Endothelial cell of hepatic sinusoid (primary cell): ENCODE measurements around the gene TMEM87A.

Experiments
- in situ Hi-C: cut with HindIII; loops from 2 replicates; pipeline ENCODE4 v1.10.0; 2017; ENCODE audit warnings: low sequenced_read_pairs

Gene TMEM87A

DNA sequence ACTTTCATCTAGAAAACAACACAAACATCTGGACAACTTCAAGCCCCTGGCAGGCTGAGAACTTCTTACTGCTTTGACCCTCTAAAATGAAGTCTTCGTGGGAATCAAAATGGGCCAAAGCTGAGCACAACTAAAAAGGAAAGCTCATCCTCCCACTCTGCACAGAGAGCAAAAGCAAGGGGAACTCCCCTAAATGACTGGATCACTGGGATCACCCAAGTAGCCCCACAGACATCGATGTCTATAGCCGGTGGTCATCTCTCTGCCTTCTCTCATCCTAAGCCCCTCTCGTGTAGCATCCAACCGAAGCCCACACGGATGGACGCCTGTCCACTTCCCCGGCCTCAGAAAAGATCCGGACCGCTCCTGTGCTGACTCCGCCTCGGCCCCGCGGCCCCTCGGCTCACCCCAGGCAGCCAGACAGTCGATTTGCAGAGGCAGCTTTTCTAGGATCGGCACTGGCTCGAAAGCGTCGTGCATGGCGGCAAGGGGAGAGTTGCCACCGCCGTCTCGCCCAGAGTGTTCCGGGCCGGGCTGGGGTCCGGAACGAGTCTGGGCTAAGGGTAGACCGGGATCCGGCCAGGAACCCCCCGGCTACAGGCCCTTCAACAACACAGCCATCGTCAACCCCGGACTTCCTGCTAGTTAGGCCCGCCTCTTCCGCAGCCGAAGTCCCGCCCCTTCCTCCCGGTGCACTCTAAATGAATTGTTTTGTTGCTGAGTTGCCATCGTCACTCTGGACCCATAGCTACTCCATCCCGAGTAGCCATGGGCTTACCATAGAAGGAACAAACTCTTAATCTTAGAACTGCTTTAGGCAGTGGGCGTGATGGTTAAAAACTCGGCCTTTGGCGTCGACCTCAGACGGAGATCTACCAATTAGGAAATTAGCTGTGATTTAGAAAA is 65.3 kb downstream of the TMEM87A start, which contains the start of gene VPS39:
VPS39 (minus strand) TSS at position 631 of the 906 bp plus-strand sequence; CDS start at position 480, 151 bp downstream.
- in situ Hi-C loops, result no loop called here

DNA sequence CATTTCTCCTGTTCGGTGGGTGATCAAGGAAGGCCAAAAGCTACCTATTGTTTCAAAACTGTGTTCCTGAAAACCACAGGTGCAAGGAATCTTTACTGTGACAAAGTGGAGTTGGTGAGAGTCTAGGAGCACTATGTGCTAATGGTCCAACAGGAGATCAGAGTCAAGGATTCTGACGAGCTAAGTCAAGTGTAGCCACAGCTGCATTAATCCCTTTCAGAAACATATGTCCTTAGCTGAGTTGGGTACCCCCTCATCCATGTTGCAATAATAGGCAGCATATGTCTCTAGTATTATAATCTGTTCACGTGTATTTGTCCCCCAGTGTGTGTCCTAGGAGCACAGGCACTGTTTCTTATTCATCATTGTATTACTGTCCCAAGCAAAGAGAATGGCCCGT is 66.8 kb downstream of the TMEM87A start:
- in situ Hi-C loops, result no loop called here

DNA sequence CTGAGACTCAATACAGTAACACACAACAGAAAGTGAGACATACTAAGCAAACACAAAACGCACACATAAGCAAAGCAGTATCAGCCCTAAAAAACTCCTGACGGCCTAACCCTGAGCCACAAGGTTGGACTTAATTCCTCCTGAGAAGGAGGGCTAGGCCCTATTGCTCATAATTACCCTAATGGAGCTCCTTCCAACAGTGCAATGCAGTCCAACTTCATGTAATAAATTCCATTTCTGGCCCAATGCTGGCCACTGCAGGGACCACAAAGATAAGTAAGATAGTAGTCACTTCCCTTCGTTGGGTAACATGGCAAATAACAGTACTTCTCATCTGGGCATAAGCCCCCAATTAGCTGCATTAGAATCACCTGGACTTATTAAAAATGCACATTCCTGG is 69.3 kb downstream of the TMEM87A start:
- in situ Hi-C loops, result no loop called here

DNA sequence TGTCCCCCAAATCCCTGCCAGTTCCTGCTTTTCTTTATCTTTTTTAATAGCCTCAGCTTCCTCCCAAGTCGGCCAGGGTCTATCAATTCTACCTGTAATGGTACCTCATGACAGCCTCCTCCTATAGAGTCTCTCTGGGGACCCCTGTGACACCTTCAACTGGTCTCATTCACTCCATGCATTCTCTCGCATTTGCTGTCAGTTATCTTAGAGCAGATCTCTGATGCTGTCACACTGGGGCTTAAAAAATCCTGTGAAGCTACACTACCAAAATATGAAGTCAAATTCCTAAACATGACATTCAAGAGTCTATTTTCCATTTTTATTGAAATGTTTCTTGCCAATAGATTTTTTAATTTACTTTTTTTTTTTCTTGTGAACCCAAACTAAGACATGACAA is 70.6 kb downstream of the TMEM87A start:
- in situ Hi-C loops, result no loop called here

DNA sequence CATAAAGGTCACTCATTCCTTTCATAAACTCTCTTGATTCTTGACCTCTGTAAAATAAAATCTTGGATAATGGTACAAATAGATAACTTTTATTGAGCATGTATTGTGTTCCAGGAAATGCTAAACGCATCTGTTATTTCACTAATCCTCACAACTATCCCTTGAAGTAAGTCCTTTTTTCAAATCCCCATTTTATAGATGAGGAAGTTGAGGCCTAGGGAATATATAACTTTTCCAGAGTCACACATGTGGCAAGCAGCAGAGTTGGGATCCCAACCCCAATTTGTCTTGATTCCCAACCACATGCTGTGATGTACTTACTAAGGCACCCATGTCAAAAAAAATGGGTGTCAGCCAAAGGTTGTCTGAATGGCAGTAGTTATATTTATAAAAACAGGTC is 71.4 kb downstream of the TMEM87A start:
- in situ Hi-C loops, result no loop called here

DNA sequence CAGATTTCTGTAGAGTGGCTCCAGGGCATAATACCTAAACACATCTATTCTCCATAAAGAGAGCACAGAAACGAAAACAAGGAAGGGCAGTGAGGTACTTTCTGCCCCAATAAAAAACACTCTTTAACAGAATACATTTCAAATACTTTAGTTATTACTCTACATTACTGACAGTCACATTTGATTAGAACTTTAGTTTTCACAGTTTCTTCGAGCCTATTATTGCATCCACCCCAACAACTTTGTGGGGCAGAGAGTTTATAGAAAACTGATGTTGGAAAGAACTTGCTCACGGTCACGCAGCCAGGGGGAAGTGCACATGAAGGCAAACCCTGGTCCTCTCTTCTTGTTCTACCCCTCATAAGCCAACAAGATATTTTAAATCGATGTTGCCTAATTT is 74.1 kb downstream of the TMEM87A start:
- in situ Hi-C loops, result no loop called here

DNA sequence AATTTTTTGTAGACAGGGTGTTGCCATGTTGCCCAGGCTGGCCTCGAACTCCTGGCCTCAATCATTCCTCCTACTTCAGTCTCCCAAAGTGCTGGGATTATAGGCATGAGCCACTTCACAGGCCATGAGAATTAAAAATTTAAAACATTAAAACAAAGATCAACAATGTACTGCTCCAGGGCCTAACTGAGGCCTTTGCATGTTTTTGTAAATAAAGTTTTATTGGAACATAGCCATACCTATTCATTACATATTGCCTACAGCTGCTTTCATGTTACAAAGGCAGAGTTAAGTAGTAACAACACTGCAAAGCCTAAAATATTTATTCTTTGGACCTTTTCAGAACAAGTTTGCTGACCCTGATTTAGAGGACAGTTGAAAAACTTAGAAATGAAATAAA is 74.7 kb downstream of the TMEM87A start:
- in situ Hi-C loops, result no loop called here

DNA sequence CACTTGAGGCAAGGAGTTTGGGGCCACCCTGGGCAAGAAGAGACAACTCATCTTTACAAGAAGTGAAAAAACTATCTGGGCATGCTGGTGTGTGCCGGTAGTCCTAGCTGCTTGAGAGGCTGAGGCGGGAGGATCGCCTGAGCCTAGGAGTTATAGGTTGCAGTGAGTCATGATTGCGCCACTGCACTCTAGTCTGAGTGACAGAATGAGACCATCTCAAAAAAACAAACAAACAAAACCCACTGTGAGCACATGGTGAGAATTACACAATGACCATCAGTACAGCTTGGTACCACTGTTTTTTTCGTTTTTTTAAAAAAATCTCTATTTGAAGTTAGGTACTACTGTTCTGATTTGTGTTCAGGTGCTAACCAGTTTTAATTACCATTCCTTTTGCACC is 78.7 kb downstream of the TMEM87A start:
- in situ Hi-C loops, result no loop called here

DNA sequence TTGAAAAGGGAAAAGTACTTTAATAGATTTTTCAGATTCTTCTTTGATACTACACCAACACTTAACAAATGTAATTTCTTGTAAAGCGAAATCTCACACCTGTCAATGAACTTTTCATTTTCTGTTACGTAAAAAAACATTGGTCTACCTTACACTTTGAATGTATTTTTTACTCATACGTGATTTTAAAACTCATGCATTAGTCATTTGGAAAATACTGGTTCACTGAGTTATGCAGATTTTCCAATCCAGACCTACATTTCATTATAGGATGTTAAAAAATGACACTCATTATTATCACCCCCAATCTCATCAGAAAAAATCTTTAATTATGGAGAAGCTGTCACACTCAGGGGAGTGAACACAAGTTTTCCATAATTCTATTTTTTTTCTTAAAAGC is 79.8 kb downstream of the TMEM87A start:
- in situ Hi-C loops, result no loop called here

DNA sequence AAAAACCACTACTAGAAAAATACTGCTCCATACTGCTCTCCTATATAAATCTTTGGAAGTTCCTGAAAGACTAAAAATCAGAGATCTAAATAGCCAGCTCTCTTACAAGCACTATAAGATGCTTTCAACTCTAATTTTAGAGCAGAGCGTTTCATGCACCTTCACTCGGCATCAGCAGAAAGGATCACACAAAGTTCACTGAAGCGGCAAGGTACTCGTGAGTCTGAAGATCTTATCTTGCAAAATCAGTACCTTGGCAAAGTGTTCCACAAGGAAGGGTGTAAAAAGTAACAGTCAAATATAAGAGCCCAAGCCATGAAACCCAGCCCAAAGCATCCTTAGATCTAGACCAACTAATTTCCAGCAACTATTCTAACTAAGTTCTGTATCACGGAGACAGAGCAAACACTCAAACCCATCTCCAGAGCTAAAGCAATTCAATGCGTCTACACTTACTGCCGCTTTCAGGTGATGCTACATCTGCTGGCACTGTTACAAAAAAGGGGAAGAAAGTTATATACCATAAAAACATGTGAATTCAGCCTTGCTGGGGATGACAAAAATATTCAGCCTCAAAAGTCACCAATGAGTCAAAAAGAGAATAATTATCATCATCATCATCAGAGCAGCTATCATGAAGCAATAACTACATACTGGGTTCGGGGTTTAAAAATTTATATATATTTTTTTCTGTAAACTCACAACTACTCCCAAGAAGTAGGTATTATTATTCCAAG is 81.5 kb downstream of the TMEM87A start:
- in situ Hi-C loops, result no loop called here

DNA sequence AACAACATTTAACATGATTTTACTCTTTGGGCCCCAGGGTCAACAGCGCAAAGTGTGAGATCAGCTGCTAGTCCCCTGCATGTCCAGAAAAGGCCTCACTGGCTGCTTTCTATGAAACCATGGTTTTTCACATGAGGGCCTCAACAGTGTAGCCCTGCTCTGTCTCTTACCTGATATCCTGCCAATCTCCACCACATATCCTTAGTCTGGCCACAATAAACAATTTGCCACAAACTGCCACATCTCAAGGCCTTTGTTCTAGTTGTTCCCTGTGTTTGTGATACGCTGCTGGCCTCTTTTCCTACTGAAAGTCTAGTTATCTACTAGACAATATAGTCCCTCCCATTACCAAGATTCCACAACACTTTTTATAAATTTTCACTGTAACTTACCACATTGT is 82.9 kb downstream of the TMEM87A start:
- in situ Hi-C loops, result no loop called here

DNA sequence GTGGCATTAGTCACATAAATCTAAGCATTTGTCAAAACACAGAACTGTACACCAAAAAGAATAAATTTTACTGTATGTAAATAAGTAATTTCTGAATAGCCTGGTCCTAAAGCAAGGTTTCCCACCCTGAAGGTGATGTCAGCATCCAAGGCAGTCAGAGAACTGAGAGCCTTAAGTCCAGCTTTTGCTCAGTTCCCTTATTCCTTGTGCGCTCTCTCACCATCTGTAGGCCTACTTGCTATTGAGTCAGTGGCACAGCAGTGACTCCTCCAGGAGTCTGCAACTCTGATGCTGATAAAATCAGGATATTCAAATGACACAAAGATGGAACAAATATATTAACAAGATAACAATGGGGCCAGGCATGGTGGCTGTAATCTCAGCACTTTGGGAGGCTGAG is 87.4 kb downstream of the TMEM87A start:
- in situ Hi-C loops, result no loop called here

DNA sequence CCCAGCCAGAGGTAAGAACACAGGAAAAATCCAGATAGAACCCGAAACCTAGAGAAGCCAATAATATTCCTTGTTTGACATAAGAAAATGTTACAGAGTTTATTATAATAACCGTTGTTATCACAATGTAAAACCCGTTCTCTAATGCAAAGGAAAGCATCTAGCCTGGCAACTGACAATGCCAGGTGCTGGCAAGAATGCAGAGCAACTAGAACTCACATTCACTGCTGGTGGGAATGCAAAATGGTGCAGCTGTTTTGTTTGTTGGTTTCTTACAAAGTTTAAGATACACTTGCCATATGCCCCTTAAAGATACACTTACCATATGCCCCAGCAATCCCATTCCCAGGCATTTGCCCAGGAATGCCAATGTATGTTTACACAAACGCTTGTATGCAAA is 88.5 kb downstream of the TMEM87A start:
- in situ Hi-C loops, result no loop called here

DNA sequence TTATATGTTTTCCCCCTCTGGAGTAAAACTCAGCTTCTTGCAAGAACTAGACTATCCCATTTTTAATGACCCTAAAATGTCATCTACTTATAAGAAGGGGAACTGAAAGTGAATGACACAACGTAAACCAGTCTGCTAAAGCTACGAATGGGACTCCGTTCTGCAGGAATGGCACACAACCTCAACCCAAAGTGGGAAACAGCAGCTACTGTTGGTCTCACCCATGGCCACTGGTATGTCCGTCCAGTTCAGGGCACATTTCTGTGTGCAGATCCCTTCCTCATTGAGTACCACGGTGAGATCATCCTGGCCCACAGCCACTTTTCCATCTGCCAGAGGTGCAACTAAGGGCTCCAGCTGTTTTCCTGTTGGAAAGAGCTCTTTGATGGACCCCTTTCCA is 88.9 kb downstream of the TMEM87A start:
- in situ Hi-C loops, result no loop called here

DNA sequence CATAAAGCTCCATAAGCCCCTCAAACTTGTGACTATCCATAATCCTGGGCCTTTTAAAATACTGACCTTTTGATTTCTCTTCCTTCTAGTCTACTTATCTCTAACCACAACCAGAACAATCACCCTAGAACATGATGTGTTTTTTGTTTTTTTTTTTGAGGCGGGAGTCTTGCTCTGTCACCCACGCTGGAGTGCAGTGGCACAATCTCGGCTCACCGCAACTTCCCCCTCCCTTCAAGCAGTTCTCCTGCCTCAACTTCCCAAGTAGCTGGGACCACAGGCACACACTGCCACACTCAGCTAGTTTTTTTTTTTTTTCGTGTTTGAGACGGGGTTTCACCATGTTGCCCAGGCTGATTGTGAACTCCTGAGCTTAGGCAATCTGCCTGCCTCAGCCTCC is 90.3 kb downstream of the TMEM87A start:
- in situ Hi-C loops, result no loop called here

DNA sequence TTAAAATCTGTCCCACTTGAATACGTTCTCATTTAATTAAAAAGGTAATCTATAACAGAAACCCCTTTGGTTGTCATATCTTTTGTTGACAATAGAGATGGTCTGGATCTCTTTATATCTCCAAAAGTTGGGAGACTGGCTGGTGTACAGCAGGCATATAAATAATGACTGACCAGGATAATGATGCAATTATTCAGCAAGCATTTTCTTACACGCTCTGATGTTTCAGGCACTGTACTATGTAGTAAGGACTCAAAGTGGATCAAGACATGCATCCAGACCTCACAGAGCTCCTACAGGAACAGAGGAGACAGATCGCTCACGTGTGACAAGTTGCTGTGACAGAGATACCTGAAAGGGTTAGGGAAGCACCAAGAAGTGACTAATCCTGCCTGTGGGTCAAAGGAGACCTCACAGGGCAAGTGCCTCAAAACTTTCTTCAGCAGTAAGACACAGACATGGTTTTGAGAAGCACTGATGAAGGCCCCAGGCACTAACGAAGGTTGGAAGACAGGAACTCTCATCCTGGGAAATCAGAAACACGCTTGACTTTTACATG is 90.8 kb downstream of the TMEM87A start:
- in situ Hi-C loops, result no loop called here

DNA sequence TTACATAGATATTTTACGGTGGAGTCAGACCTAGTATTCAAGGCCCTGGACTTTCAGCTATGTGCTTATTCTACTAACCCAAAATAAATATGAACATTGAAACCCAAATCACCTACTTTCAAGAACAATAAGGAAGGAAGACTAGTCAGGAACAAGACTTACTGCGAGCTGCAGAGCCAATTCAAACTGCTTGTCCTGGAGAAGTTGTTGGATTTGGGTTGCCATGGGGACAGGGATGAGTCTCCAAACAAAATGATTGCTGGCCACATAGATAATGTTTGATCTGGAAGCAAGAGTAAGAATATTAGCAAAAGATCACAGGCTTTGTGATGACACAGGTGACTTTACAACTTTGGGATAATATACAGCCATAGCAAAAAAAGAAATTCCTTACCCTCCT is 95.2 kb downstream of the TMEM87A start:
- in situ Hi-C loops, result no loop called here

DNA sequence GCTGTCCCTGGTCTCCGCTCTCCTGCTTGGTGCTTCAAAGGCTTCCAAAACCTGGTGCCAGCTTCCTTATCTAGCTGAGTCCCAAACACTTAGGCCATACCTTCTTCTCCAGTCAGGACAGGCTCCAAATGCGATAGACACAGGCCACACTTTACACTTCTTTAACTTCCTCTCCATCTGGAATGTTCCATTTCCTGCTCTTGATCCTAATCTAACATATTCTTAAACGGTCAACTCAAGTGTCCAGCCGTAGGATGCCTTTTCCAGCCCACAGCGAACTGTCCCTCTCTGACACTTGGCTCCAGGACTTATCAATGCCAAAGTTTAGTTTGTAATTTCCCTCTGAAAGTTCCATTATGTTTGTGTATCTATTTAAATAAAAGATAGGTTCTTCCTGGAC is 97.6 kb downstream of the TMEM87A start:
- in situ Hi-C loops, result no loop called here

DNA sequence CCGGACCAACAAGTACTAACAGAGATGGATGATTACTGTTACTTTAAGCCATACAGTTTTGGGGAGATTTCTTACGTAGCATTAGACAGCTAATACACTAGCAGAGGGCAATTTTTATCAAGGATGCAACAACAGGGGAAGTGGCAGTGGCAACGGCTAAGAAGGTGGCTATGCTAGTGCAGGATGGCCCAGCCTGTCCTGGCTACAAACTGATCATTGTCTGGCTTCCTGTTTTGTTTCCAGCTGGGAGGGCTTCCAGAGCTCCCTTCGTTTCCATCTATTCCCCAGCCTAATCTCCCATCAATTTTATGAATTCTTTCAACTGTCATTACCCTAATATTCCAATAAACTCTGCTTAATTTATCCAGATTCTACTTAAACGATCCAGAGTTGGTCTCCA is 100.8 kb downstream of the TMEM87A start:
- in situ Hi-C loops, result no loop called here

DNA sequence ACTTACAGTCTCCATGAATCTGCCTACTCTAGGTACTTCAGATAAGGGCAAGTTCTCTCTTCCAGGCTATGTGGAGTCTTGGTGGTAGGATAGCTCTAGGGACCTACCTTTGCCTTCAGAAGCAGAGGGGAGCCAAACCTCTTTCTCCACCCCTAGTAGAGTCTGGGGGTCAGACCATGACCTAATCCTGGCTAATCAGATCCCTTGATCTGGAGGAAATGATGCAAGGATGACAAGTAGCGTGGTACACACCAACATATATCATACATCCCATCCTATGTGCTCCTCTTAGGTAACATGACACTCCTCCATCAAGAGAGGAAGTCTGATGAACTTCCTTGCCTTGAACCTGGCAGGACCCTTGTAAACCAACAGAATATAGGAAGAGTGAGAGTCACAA is 101.4 kb downstream of the TMEM87A start:
- in situ Hi-C loops, result no loop called here

DNA sequence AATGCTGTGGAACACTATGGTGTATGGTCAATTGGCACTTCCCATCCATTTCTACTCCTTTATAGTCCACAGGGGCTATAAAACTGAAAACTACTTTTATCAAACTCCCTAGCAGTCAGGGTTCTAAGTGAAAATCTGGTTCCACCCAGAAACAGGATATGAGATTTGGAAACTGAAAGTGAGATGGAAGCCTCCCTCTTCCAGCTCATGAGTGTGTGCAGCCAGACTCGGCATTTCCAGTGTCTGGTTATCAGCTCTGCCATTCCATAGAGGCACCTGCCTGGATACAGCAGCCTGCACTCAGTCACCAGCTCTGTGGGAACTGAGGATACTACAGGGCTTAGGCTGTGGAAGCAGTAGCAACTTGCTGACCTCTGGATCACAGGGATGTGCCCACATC is 102.1 kb downstream of the TMEM87A start:
- in situ Hi-C loops, result no loop called here
